GM19328 (cell line): ENCODE data around the gene GNG7.

Experiments used
- ATAC-seq: cut with Tn5 transposase; IDR thresholded peaks from one replicate; pipeline ENCODE4 v1.9.1; 2021; ENCODE audit warnings: mild to moderate bottlenecking, moderate library complexity; ENCODE audit not compliant: unreplicated experiment

The GNG7 gene

GRCh38 chr19:2492870-2493269 lies 209.6 kb downstream of the GNG7 start:
- no peak for ATAC-seq

- ATAC-seq: no peak
These were observed 211.2 kb downstream of the GNG7 start for GRCh38 chr19:2491130-2491801.

GRCh38 chr19:2490659-2491058 lies 211.8 kb downstream of the GNG7 start:
- no peak for ATAC-seq

- no peak for ATAC-seq
These were observed 213.4 kb downstream of the GNG7 start for GRCh38 chr19:2488942-2489731.

GRCh38 chr19:2488405-2488941 lies 214.0 kb downstream of the GNG7 start:
- ATAC-seq: no peak

- ATAC-seq: no peak
These were observed 214.7 kb downstream of the GNG7 start for GRCh38 chr19:2487842-2488241.

- no peak for ATAC-seq
These were observed 215.4 kb downstream of the GNG7 start for GRCh38 chr19:2487090-2487489.

- ATAC-seq: no peak
These were observed 217.1 kb downstream of the GNG7 start for GRCh38 chr19:2485428-2485827.

- no peak for ATAC-seq
These were observed 218.1 kb downstream of the GNG7 start for GRCh38 chr19:2484178-2484937.

GRCh38 chr19:2483484-2484151 lies 218.9 kb downstream of the GNG7 start:
- ATAC-seq: no peak

GRCh38 chr19:2483084-2483483 lies 219.4 kb downstream of the GNG7 start:
- ATAC-seq: no peak

- ATAC-seq: no peak
These were observed 220.0 kb downstream of the GNG7 start for GRCh38 chr19:2482354-2483038.

GRCh38 chr19:2481466-2481865 lies 221.0 kb downstream of the GNG7 start:
- no peak for ATAC-seq

- no peak for ATAC-seq
These were observed 222.8 kb downstream of the GNG7 start for GRCh38 chr19:2479556-2480194.

GRCh38 chr19:2478756-2479555 lies 223.5 kb downstream of the GNG7 start:
- no peak for ATAC-seq

- ATAC-seq: no peak
These were observed 224.2 kb downstream of the GNG7 start for GRCh38 chr19:2478278-2478755.

- no peak for ATAC-seq
These were observed 224.7 kb downstream of the GNG7 start for GRCh38 chr19:2477732-2478191.

- no peak for ATAC-seq
These were observed 225.3 kb downstream of the GNG7 start for GRCh38 chr19:2477141-2477710.
